Astrocyte of the cerebellum (primary cell): ENCODE measurements around the gene ADSL.

Experiments used
- DNase-seq: peaks from one replicate; pipeline ENCODE4 v3.0.0-alpha.2; 2011; ENCODE audit warnings: low read depth
- H3K4me3 ChIP-seq: 2 replicates; pipeline ENCODE4 v1.5.1; 2011; ENCODE audit warnings: mild to moderate bottlenecking, low read depth, low read length, moderate library complexity
- in situ Hi-C: cut with HindIII; loops from 2 replicates; pipeline ENCODE4 v1.10.0; 2017; ENCODE audit warnings: low sequenced_read_pairs
- TF ChIP-seq, protein P1 (sequence below): IDR thresholded peaks from 2 replicates; pipeline ENCODE4 v1.5.1; 2012; ENCODE audit warnings: low read length, low read depth, moderate library complexity, mild to moderate bottlenecking; ENCODE audit errors: missing control alignments

The ADSL gene

GRCh38 chr22:40332319-40332781, 13.9 kb upstream of the ADSL start:
- H3K4me3 ChIP-seq = no peak overlapping the region
- TF ChIP-seq, protein P1, sequence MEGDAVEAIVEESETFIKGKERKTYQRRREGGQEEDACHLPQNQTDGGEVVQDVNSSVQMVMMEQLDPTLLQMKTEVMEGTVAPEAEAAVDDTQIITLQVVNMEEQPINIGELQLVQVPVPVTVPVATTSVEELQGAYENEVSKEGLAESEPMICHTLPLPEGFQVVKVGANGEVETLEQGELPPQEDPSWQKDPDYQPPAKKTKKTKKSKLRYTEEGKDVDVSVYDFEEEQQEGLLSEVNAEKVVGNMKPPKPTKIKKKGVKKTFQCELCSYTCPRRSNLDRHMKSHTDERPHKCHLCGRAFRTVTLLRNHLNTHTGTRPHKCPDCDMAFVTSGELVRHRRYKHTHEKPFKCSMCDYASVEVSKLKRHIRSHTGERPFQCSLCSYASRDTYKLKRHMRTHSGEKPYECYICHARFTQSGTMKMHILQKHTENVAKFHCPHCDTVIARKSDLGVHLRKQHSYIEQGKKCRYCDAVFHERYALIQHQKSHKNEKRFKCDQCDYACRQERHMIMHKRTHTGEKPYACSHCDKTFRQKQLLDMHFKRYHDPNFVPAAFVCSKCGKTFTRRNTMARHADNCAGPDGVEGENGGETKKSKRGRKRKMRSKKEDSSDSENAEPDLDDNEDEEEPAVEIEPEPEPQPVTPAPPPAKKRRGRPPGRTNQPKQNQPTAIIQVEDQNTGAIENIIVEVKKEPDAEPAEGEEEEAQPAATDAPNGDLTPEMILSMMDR = no peak
- in situ Hi-C loops = no loop called here
- peak; percentile 37 for DNase-seq

DNA sequence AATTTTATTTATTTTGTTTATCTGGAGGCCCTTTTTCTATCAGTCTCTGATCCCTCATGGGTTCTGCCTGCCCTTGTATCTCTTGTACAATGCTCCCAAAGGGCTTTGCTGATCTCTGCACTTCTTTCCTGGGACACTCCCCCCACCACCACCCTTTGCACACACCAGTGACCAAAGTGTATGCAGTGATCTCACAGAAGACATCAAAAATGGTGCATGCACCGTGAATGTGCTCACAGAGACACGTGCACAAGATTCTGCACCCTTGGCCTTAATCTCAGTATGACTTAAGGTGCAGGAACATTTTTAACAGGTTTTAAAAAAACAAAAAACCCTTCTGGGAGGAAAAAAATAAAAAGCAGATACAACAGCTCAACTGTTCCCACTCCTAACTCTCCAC, 12.2 kb upstream of the ADSL start:
- in situ Hi-C loops = no loop called here
- TF ChIP-seq, protein P1 = no peak
- DNase-seq = no peak
- no peak overlapping the region for H3K4me3 ChIP-seq

DNA sequence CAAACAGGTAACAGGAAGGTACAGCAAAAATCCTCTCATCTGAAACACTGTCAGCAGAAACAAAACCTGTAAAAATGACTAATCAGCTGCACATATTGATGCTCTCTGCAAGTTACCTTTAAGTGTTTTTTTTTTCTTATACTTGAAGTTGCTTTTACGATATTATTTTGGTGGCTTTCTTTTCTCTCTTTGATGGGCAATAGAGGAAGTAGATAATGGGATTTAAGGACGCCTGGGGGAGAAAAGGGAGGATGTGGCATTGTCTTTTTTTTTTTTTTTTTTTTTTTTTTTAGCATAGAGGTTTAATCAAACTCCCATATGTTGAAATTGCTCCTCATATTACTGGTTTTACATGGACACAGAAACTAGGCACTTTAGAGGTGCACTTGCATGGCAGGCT, 11.4 kb upstream of the ADSL start:
- TF ChIP-seq, protein P1 = no peak
- in situ Hi-C loops = no loop called here
- H3K4me3 ChIP-seq = no peak overlapping the region
- DNase-seq = no peak

- in situ Hi-C loops = no loop called here
- TF ChIP-seq, protein P1 = no peak
- DNase-seq = no peak
- H3K4me3 ChIP-seq = no peak overlapping the region
Measured at GRCh38 chr22:40335358-40335757, 10.9 kb upstream of the ADSL start.

- no peak overlapping the region for H3K4me3 ChIP-seq
- in situ Hi-C loops = no loop called here
- TF ChIP-seq, protein P1 = no peak
- no peak for DNase-seq
Measured at GRCh38 chr22:40340044-40340443, 6.3 kb upstream of the ADSL start.

DNA sequence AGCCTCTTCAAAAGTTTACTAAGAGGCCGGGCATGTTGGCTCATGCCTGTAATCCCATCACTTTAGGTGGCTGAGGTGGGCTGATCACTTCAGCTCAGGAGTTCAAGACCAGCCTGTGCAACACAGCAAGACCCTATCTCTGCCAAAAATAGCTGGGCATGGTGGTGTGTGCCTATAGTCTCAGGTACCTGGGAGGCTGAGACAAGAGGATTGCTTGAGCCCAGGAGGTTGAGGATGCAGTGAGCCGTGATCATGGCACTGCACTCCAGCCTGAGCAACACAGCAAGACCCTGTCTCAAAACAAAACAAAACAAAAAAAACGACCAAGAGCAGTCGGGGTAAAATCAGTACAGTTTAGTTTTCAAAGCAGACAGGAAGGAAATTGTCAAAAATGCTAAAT, 4.7 kb upstream of the ADSL start:
- in situ Hi-C loops = no loop called here
- no peak overlapping the region for H3K4me3 ChIP-seq
- DNase-seq = no peak
- TF ChIP-seq, protein P1 = no peak

DNA sequence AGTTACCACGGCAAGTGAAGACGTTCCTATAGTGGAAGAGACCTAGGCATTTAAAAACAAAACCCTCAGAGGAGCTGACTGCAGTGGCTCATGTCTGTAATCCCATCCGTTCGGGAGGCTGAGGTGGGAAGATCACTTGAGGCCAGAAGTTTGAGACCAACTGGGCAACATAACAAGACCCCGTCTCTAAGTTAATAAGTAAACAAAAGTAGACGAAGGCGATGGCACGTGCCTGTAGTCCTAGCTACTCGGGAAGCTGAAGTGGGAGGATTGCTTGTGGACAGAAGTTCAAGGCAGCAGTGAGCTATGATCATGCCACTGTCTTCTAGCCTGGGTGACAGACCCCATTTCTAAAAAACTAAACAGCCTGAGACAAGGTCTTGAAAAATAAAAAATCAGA, 3.8 kb upstream of the ADSL start:
- DNase-seq = no peak
- in situ Hi-C loops = no loop called here
- TF ChIP-seq, protein P1 = no peak
- no peak overlapping the region for H3K4me3 ChIP-seq
